Loucy (cell line): ENCODE results near the gene FGF19.

Source experiments
- EZH2phosphoT487 ChIP-seq: fragments of 200-600 bp; IDR thresholded peaks from 2 replicates; pipeline ENCODE4 v1.6.1; 2018; ENCODE audit warnings: antibody characterized with exemption, mild to moderate bottlenecking, moderate library complexity, borderline replicate concordance
- TF ChIP-seq, protein P1 (sequence below): fragments of 200-600 bp; sonication (generic); conservative IDR thresholded peaks from 2 replicates; pipeline ENCODE4 v1.5.1; 2014; ENCODE audit warnings: mild to moderate bottlenecking, antibody characterized with exemption, low read length

DNA sequence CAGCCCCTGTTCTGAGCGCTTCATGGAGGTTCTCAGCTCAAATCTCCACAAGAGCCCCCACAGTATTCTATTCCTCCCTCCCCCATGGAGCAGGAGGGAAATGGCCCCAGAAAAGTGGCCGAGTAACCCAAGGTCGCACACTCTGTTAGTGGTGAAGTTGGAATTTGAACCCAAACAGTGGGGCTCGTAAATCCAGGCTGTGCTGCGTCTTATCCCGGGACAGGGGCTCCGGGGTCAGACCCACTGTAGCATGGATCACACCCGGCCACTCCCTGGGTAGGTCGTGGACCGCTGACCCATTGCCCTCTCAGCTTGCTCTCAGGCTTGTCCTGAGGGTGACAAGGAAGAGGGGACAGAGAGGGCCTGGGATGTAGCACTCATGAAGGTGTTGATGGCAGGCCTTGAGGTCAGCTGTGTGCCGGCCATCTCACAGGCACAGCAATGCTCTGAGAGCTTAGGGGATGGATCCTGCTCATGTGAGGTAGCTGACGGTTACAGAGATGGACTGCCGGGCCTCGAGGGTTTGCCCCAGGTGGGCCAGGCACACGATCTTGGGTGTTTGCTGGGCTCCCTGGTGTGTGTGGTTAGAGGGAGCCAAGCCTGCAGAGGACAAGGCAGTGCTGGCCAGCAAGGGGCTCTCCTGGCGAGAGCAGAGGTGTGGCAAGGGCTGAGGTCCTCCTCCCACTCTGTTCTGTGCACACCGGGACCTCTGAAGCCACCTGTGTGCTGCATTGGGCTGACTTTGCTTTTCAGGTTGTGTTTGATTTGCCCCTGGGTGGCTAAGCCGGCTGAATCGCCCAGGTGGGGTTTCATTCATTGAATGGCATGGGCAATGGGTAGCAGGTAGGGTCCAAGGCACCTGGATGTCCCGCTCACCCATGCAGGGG, 2.3 kb upstream of the FGF19 start:
- TF ChIP-seq, protein P1, sequence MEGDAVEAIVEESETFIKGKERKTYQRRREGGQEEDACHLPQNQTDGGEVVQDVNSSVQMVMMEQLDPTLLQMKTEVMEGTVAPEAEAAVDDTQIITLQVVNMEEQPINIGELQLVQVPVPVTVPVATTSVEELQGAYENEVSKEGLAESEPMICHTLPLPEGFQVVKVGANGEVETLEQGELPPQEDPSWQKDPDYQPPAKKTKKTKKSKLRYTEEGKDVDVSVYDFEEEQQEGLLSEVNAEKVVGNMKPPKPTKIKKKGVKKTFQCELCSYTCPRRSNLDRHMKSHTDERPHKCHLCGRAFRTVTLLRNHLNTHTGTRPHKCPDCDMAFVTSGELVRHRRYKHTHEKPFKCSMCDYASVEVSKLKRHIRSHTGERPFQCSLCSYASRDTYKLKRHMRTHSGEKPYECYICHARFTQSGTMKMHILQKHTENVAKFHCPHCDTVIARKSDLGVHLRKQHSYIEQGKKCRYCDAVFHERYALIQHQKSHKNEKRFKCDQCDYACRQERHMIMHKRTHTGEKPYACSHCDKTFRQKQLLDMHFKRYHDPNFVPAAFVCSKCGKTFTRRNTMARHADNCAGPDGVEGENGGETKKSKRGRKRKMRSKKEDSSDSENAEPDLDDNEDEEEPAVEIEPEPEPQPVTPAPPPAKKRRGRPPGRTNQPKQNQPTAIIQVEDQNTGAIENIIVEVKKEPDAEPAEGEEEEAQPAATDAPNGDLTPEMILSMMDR: no peak
- no peak for TF ChIP-seq EZH2phosphoT487
